LNCaP clone FGC (cell line): ENCODE measurements around the gene SEPHS2.
"Not testable (repeated sequence)": the region's sequence is repeated elsewhere in the genome, so short reads cannot be mapped to it uniquely, and the experiment has no call there.

Source experiments
- DNase-seq: peaks from one replicate; pipeline ENCODE4 v3.0.0-alpha.2; 2011; ENCODE audit warnings: low read depth
- H3K4me3 ChIP-seq: 2 replicates; pipeline ENCODE4 v1.5.1; 2011; ENCODE audit warnings: mild to moderate bottlenecking, low read depth, low read length, control low read depth
- CTCF ChIP-seq: IDR thresholded peaks from 2 replicates; pipeline ENCODE4 v1.5.1; 2012; ENCODE audit warnings: mild to moderate bottlenecking; ENCODE audit not compliant: control insufficient read depth, insufficient read depth; ENCODE audit errors: extremely low read depth

SEPHS2 gene

GRCh38 chr16:30397776-30398660, 47.7 kb downstream of the SEPHS2 start:
- no peak for TF ChIP-seq CTCF
- H3K4me3 ChIP-seq, result no peak overlapping the region
- DNase-seq, result no peak

- no peak for DNase-seq
- TF ChIP-seq CTCF, result no peak
- H3K4me3 ChIP-seq, result peak overlapping the region; percentile 60; the same call in 1 of the 2 replicates
These were observed 48.6 kb downstream of the SEPHS2 start for GRCh38 chr16:30397056-30397455.

- not testable (repeated sequence) for DNase-seq
- peak overlapping the region; percentile 60 for H3K4me3 ChIP-seq
These were observed 49.0 kb downstream of the SEPHS2 start for GRCh38 chr16:30396627-30397026.

- TF ChIP-seq CTCF, result no peak
- H3K4me3 ChIP-seq, result peak overlapping the region; percentile 60
- DNase-seq, result no peak
These were observed 49.6 kb downstream of the SEPHS2 start for GRCh38 chr16:30395992-30396585.

- peak; percentile 66 for TF ChIP-seq CTCF
- peak within 1 kb of the TSS; percentile 60 for H3K4me3 ChIP-seq
- peak; percentile 35 for DNase-seq
These were observed 50.3 kb downstream of the SEPHS2 start, which contains the start of gene ZNF48 for GRCh38 chr16:30395155-30395991. Gene ZNF48, plus strand, starts transcription at chr16:30395420. Its CDS starts 375 bp downstream, at chr16:30395795.

- DNase-seq, result no peak
- TF ChIP-seq CTCF, result no peak
- peak overlapping the region; percentile 60 for H3K4me3 ChIP-seq
These were observed 51.0 kb downstream of the SEPHS2 start for GRCh38 chr16:30394592-30395154.
